Lower leg skin (tissue), 3 donors: ENCODE data around the gene MICALL2.

Experiments used
- POLR2A ChIP-seq, 2 donors: fragments of 450-650 bp; IDR thresholded peaks; one replicate each; pipeline ENCODE4 v1.6.1; 2016 to 2017; ENCODE audit warnings: antibody characterized with exemption in 2 of 2, mild to moderate bottlenecking in 1 of 2, moderate library complexity in 1 of 2
- TF ChIP-seq, protein P1 (sequence below), 3 donors: fragments of 450-650 bp; IDR thresholded peaks; one replicate each; pipeline ENCODE4 v1.5.1; 2016; ENCODE audit warnings: antibody characterized with exemption in 3 of 3, mild to moderate bottlenecking in 3 of 3, moderate library complexity in 2 of 3

GRCh38 chr7:1498370-1499305 lies 39.4 kb upstream of the MICALL2 start:
- TF ChIP-seq POLR2A (IDR thresholded peaks at IDR 0.05) = no peak
- TF ChIP-seq, protein P1, sequence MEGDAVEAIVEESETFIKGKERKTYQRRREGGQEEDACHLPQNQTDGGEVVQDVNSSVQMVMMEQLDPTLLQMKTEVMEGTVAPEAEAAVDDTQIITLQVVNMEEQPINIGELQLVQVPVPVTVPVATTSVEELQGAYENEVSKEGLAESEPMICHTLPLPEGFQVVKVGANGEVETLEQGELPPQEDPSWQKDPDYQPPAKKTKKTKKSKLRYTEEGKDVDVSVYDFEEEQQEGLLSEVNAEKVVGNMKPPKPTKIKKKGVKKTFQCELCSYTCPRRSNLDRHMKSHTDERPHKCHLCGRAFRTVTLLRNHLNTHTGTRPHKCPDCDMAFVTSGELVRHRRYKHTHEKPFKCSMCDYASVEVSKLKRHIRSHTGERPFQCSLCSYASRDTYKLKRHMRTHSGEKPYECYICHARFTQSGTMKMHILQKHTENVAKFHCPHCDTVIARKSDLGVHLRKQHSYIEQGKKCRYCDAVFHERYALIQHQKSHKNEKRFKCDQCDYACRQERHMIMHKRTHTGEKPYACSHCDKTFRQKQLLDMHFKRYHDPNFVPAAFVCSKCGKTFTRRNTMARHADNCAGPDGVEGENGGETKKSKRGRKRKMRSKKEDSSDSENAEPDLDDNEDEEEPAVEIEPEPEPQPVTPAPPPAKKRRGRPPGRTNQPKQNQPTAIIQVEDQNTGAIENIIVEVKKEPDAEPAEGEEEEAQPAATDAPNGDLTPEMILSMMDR (IDR thresholded peaks at IDR 0.05) = no peak
